H9 (cell line): ENCODE data around the gene GAREM1. TPM values are rescaled to one million over a fixed set of nuclear protein-coding genes. Genes with fewer than 3 reads are reported as not detected.

Experiments
- DNase-seq: peaks from one replicate; pipeline ENCODE4 v3.0.0-alpha.2; 2017
- H2AFZ ChIP-seq: one replicate; pipeline ENCODE4 v1.6.1; 2013; ENCODE audit warnings: mild to moderate bottlenecking, low read length, control low read depth, moderate library complexity
- H2AK5ac ChIP-seq: 2 replicates; pipeline ENCODE4 v1.6.1; 2013; ENCODE audit warnings: low read length, control low read depth, mixed read lengths; ENCODE audit not compliant: insufficient read length
- H2BK120ac ChIP-seq: one replicate; pipeline ENCODE4 v1.6.1; 2013; ENCODE audit warnings: low read depth, mild to moderate bottlenecking, low read length, control low read depth, inconsistent platforms; ENCODE audit not compliant: poor library complexity, severe bottlenecking
- H2BK12ac ChIP-seq: 2 replicates; pipeline ENCODE4 v1.6.1; 2013; ENCODE audit warnings: low read length, control low read depth, mixed read lengths, low read depth; ENCODE audit not compliant: insufficient read length
- H2BK15ac ChIP-seq: 2 replicates; pipeline ENCODE4 v1.6.1; 2013; ENCODE audit warnings: low read depth, low read length, control low read depth
- H2BK20ac ChIP-seq: one replicate; pipeline ENCODE4 v1.6.1; 2013; ENCODE audit warnings: low read depth, mild to moderate bottlenecking, low read length, control low read depth, inconsistent platforms; ENCODE audit not compliant: poor library complexity, severe bottlenecking
- H2BK5ac ChIP-seq: 2 replicates; pipeline ENCODE4 v1.6.1; 2013; ENCODE audit warnings: low read length, control low read depth, mixed read lengths; ENCODE audit not compliant: insufficient read length
- H3K14ac ChIP-seq: 2 replicates; pipeline ENCODE4 v1.6.1; 2013; ENCODE audit warnings: low read length, control low read depth; ENCODE audit not compliant: insufficient read depth
- H3K18ac ChIP-seq: 2 replicates; pipeline ENCODE4 v1.6.1; 2013; ENCODE audit warnings: low read depth, mild to moderate bottlenecking, mixed read lengths, low read length, control low read depth; ENCODE audit not compliant: insufficient read length
- H3K23ac ChIP-seq: 2 replicates; pipeline ENCODE4 v1.6.1; 2013; ENCODE audit warnings: low read length, control low read depth, mixed read lengths, low read depth; ENCODE audit not compliant: insufficient read length
- H3K23me2 ChIP-seq: 2 replicates; pipeline ENCODE4 v1.6.1; 2013; ENCODE audit warnings: low read depth, mild to moderate bottlenecking, mixed read lengths, low read length, control low read depth; ENCODE audit not compliant: insufficient read length, poor library complexity, severe bottlenecking
- H3K27ac ChIP-seq: 2 replicates; pipeline ENCODE4 v1.5.1; 2013; ENCODE audit warnings: low read length, control low read depth, mixed read lengths, low read depth; ENCODE audit not compliant: insufficient read length
- H3K27me3 ChIP-seq: 2 replicates; pipeline ENCODE4 v1.6.1; 2013; ENCODE audit warnings: low read length, control low read depth, inconsistent platforms; ENCODE audit not compliant: insufficient read depth
- H3K4ac ChIP-seq: 2 replicates; pipeline ENCODE4 v1.6.1; 2013; ENCODE audit warnings: low read depth, mild to moderate bottlenecking, control low read depth, inconsistent platforms, low read length, moderate library complexity
- H3K4me1 ChIP-seq: 2 replicates; pipeline ENCODE4 v1.6.1; 2013; ENCODE audit warnings: low read length, control low read depth, inconsistent platforms; ENCODE audit not compliant: insufficient read depth
- H3K4me2 ChIP-seq: 2 replicates; pipeline ENCODE4 v1.6.1; 2013; ENCODE audit warnings: low read length, control low read depth, mixed read lengths; ENCODE audit not compliant: insufficient read length, insufficient read depth
- H3K56ac ChIP-seq: 2 replicates; pipeline ENCODE4 v1.6.1; 2013; ENCODE audit warnings: low read depth, mild to moderate bottlenecking, mixed read lengths, low read length, control low read depth; ENCODE audit not compliant: insufficient read length
- H3K79me1 ChIP-seq: 2 replicates; pipeline ENCODE4 v1.6.1; 2013; ENCODE audit warnings: low read depth, mild to moderate bottlenecking, moderate library complexity, low read length, control low read depth, inconsistent platforms; ENCODE audit not compliant: insufficient read depth, poor library complexity, severe bottlenecking
- H3K79me2 ChIP-seq: 2 replicates; pipeline ENCODE4 v1.6.1; 2013; ENCODE audit warnings: low read length, control low read depth, inconsistent platforms; ENCODE audit not compliant: insufficient read depth
- H3K9ac ChIP-seq: 2 replicates; pipeline ENCODE4 v1.6.1; 2013; ENCODE audit warnings: low read length, control low read depth, mixed read lengths; ENCODE audit not compliant: insufficient read length; ENCODE audit errors: extremely low read depth
- H3K9me3 ChIP-seq: one replicate; pipeline ENCODE4 v1.6.1; 2013; ENCODE audit warnings: low read depth, low read length, inconsistent platforms; ENCODE audit not compliant: control insufficient read depth
- H3T11ph ChIP-seq: one replicate; pipeline ENCODE4 v1.6.1; 2013; ENCODE audit warnings: mild to moderate bottlenecking, low read length, control low read depth, inconsistent platforms
- H4K20me1 ChIP-seq: one replicate; pipeline ENCODE4 v1.6.1; 2013; ENCODE audit not compliant: control insufficient read depth, insufficient read length, insufficient read depth
- H4K5ac ChIP-seq: 2 replicates; pipeline ENCODE4 v1.6.1; 2013; ENCODE audit warnings: low read depth, mild to moderate bottlenecking, mixed read lengths, low read length, control low read depth; ENCODE audit not compliant: insufficient read length
- H4K8ac ChIP-seq: replicated peaks from 2 replicates; pipeline ENCODE4 v1.6.1; 2013; ENCODE audit warnings: low read length, control low read depth, mixed read lengths, low read depth; ENCODE audit not compliant: insufficient read length
- H4K91ac ChIP-seq: 2 replicates; pipeline ENCODE4 v1.6.1; 2013; ENCODE audit warnings: low read depth, mild to moderate bottlenecking, moderate library complexity, mixed read lengths, low read length, control low read depth; ENCODE audit not compliant: insufficient read length
- H3K27ac Mint-ChIP-seq, 3 experiments: 2 replicates in 2 of 3; 3 replicates in 1 of 3; pipeline ENCODE4 v1.8.0; 2020 to 2021; ENCODE audit warnings: mixed read lengths in 3 of 3, mild to moderate bottlenecking in 1 of 3, moderate library complexity in 1 of 3
- H3K27me3 Mint-ChIP-seq: 2 replicates; pipeline ENCODE4 v1.8.0; 2021; ENCODE audit warnings: low read depth, mild to moderate bottlenecking, moderate library complexity, mixed read lengths
- H3K36me3 Mint-ChIP-seq, 3 experiments: 2 replicates in 2 of 3; 3 replicates in 1 of 3; pipeline ENCODE4 v1.8.0; 2020 to 2021; ENCODE audit warnings: low read depth in 3 of 3, mixed read lengths in 3 of 3; ENCODE audit not compliant: insufficient read depth in 1 of 3
- H3K4me1 Mint-ChIP-seq, 2 experiments: 2 replicates each; pipeline ENCODE4 v1.8.0; 2020; ENCODE audit warnings: mixed read lengths in 2 of 2
- H3K4me3 Mint-ChIP-seq, 2 experiments: 2 replicates in 1 of 2; 3 replicates in 1 of 2; pipeline ENCODE4 v1.8.0; 2020 to 2021; ENCODE audit warnings: mild to moderate bottlenecking in 2 of 2, mixed read lengths in 2 of 2, moderate library complexity in 1 of 2
- H3K9me3 Mint-ChIP-seq, 2 experiments: 2 replicates in 1 of 2; 3 replicates in 1 of 2; pipeline ENCODE4 v1.8.0; 2020; ENCODE audit warnings: mild to moderate bottlenecking in 2 of 2, mixed read lengths in 2 of 2, moderate library complexity in 1 of 2
- CTCF ChIP-seq: fragments of 200-600 bp; sonication (generic); conservative IDR thresholded peaks from 3 replicates; pipeline ENCODE4 v1.8.0; 2021; ENCODE audit warnings: antibody characterized with exemption, mild to moderate bottlenecking
- total RNA-seq: library from RNA; stranded (reverse); gene quantifications from 2 replicates; pipeline ENCODE4 v1.2.1, GENCODE V29; 2021

GAREM1 gene
- total RNA-seq, 1 experiment from 2014 or later: 4.4 TPM

GRCh38 chr18:32450874-32451273 lies 19.8 kb downstream of the GAREM1 start:
- Histone ChIP-seq H2BK15ac (no peak overlapping the region), H2BK12ac (no peak overlapping the region), H3K18ac (no peak overlapping the region), H3K9me3 (no peaks in the 10 kb centered on the region), H4K20me1 (no peaks in the 10 kb centered on the region), H4K8ac (no peak overlapping the region), H2AK5ac (no peak overlapping the region), H3K14ac (no peak overlapping the region), H3T11ph (no peak overlapping the region), H3K79me2 (no peaks in the 10 kb centered on the region), H3K79me1 (no peaks in the 10 kb centered on the region), H3K4ac (no peak overlapping the region), H3K56ac (no peak overlapping the region), H3K27me3 (no peaks in the 10 kb centered on the region), H3K23ac (no peak overlapping the region), H4K91ac (no peak overlapping the region), H3K4me1 (peaks cover 2% of the 10 kb centered on the region; the same call in 1 of the 2 replicates), H3K9ac (no peak overlapping the region), H3K4me2 (no peak overlapping the region), H3K27ac (no peak overlapping the region), H4K5ac (no peak overlapping the region), H2AFZ (no peak overlapping the region), H3K23me2 (no peaks in the 10 kb centered on the region), H2BK20ac (no peak overlapping the region), H2BK5ac (no peak overlapping the region), H2BK120ac (no peak overlapping the region)
- Mint-ChIP-seq H3K36me3 (no peaks in the 10 kb centered on the region), H3K4me1 (0 out of 4 replicates have a peak, but pooled peaks cover 0 to 3% of the 10 kb centered on the region in 2 experiments), H3K4me3 (no peak overlapping the region), H3K27me3 (no peaks in the 10 kb centered on the region), H3K9me3 (no peaks in the 10 kb centered on the region), H3K27ac (no peak overlapping the region)
- DNase-seq: no peak
- TF ChIP-seq CTCF: no peak
